Vagina (tissue), 2 donors: Measurements from ENCODE around the gene ZNF48. TPM values are rescaled to one million over a fixed set of nuclear protein-coding genes. Genes with fewer than 3 reads are reported as not detected.

Experiments
- DNase-seq, 2 donors: peaks; one replicate each; pipeline ENCODE4 v3.0.0-alpha.2; 2017; ENCODE audit errors: extremely low spot score in 2 of 2
- H3K27ac ChIP-seq: fragments of 200-600 bp; sonication (generic); one replicate; pipeline ENCODE4 v1.5.1; 2019
- H3K27me3 ChIP-seq: fragments of 200-600 bp; sonication (generic); one replicate; pipeline ENCODE4 v1.5.1; 2019
- H3K36me3 ChIP-seq, 2 donors: fragments of 200-600 bp; sonication (generic); one replicate each; pipeline ENCODE4 v1.5.1; 2017 to 2019
- H3K4me1 ChIP-seq: fragments of 200-600 bp; sonication (generic); one replicate; pipeline ENCODE4 v1.5.1; 2019
- H3K4me3 ChIP-seq, 2 donors: fragments of 200-600 bp; sonication (generic); 1 replicate in 1 of 2; 2 replicates in 1 of 2; pipeline ENCODE4 v1.5.1; 2016 to 2019
- H3K9me3 ChIP-seq: fragments of 200-600 bp; sonication (generic); one replicate; pipeline ENCODE4 v1.5.1; 2019
- POLR2A ChIP-seq, 2 donors: fragments of 450-650 bp; IDR thresholded peaks; one replicate each; pipeline ENCODE4 v1.6.1; 2017; ENCODE audit warnings: antibody characterized with exemption in 2 of 2, mild to moderate bottlenecking in 2 of 2, moderate library complexity in 2 of 2
- POLR2AphosphoS5 ChIP-seq, 2 donors: sonication (generic); formaldehyde crosslinking; IDR thresholded peaks; one replicate each; pipeline ENCODE4 v1.9.0; 2017; ENCODE audit warnings: antibody characterized with exemption in 2 of 2, mild to moderate bottlenecking in 2 of 2, low read depth in 1 of 2; ENCODE audit not compliant: insufficient read depth in 1 of 2
- intact Hi-C: fragments of 100-400 bp; cut with DNase I; formaldehyde crosslinking; loops from one replicate; pipeline ENCODE4 v1.15.1; 2023
- total RNA-seq: library from RNA; depleted of rRNA; stranded (reverse); fragments of >200 nt; gene quantifications from one replicate; pipeline ENCODE4 v1.2.3, GENCODE V29; 2016
- TF ChIP-seq, protein P1 (sequence below), 3 experiments: fragments of 450-650 bp in 2 of 3; fragments of 200-600 bp in 1 of 3; sonication (generic) in 1 of 3; IDR thresholded peaks; one replicate each; pipeline ENCODE4 v1.5.1; 2017 to 2019; ENCODE audit warnings: antibody characterized with exemption in 3 of 3, mild to moderate bottlenecking in 2 of 3, moderate library complexity in 2 of 3

ZNF48 gene
- total RNA-seq, 1 donor from 2014 or later, result 3.4 TPM

DNA sequence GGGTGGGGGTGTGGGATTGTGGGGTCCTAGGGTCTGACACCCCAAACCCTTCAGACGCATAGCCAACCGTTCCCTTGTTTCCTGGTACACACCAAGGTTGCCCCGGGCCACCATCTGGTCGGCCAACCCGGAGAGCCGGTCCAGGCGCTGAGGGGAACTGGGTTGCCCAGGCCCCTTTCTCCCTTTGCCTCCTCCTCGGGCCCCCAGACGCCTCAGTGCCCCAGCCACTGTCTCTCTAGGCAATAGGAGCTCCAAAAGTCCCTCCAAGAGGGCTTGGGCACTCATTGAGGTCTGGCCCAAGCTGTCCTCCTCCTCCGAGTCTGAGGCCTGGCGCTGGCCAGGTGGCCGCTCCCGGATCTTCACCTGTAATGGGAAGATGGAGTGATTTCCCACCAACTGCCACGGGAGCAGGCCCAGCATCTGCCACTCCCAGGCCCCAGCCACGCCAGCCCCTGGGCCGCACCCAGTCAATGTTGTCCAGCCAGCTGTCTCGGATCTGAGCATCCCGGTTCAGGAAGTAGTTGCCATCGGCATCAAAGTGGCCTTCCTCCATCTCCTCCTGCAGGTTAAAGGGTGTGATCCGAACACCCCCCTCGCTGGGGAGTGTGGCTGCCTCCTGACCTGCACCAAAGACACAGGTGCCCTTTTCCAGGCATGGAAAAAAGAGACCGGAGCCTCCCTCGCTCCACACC, 41.6 kb upstream of the ZNF48 start:
- TF ChIP-seq, protein P1, sequence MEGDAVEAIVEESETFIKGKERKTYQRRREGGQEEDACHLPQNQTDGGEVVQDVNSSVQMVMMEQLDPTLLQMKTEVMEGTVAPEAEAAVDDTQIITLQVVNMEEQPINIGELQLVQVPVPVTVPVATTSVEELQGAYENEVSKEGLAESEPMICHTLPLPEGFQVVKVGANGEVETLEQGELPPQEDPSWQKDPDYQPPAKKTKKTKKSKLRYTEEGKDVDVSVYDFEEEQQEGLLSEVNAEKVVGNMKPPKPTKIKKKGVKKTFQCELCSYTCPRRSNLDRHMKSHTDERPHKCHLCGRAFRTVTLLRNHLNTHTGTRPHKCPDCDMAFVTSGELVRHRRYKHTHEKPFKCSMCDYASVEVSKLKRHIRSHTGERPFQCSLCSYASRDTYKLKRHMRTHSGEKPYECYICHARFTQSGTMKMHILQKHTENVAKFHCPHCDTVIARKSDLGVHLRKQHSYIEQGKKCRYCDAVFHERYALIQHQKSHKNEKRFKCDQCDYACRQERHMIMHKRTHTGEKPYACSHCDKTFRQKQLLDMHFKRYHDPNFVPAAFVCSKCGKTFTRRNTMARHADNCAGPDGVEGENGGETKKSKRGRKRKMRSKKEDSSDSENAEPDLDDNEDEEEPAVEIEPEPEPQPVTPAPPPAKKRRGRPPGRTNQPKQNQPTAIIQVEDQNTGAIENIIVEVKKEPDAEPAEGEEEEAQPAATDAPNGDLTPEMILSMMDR (IDR thresholded peaks at IDR 0.05), result no peak
- no peak for TF ChIP-seq POLR2A (IDR thresholded peaks at IDR 0.05)
- no peak for TF ChIP-seq POLR2AphosphoS5 (IDR thresholded peaks at IDR 0.05; ENCODE audit: insufficient read depth in 1 of 2, low read depth in 1 of 2)
- no peaks in the 10 kb centered on the region for H3K27me3 ChIP-seq
- DNase-seq, result no peak
- peak overlapping the region; percentile 92 for H3K27ac ChIP-seq
- intact Hi-C loops, result no loop called here
- peak overlapping the region; percentile 96 to 100 for H3K4me3 ChIP-seq
- H3K4me1 ChIP-seq, result peaks cover 51% of the 10 kb centered on the region
- peaks cover 0 to 37% of the 10 kb centered on the region in 2 donors for H3K36me3 ChIP-seq
- H3K9me3 ChIP-seq, result no peaks in the 10 kb centered on the region

DNA sequence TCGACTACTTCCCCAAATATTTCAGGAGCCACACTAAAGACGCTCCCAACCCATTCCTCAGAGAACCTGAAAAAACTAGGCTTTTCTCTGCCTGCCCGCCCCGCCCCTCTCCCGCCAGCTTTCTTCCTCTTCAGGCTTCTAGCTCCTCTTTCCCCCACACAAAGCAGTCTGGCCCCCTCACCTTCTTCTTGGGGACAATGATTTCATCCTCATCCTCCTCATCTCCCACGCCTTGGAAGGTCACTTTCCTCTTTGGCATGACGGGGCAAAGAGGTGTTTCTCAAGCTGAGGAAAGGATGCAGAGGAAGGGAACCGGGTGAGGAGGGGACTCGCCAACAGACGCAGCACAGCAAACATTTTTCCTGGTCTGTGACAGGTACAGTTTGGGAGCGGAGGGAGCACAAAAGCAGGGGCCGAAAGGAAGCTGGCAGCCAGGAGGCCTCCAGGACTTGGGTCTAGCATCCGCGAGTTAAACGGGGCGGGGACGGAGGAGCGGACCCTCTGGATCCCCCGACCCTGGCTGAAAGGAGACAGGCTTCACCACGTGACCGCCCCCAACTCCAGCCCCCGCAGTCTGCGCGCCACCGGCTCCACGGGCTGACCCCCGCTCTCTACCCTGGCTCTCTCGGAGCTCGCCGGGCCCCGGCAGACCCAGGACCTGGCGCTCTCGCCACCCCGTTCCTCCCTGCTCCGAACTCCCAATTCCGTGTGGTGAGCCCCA, 40.6 kb upstream of the ZNF48 start:
- H3K9me3 ChIP-seq, result no peaks in the 10 kb centered on the region
- H3K36me3 ChIP-seq, result peaks cover 0 to 43% of the 10 kb centered on the region in 2 donors
- TF ChIP-seq POLR2AphosphoS5 (IDR thresholded peaks at IDR 0.05; ENCODE audit: insufficient read depth in 1 of 2, low read depth in 1 of 2) (no peak), POLR2A (IDR thresholded peaks at IDR 0.05) (no peak)
- TF ChIP-seq, protein P1 (IDR thresholded peaks at IDR 0.05), result no peak
- H3K27ac ChIP-seq, result peak overlapping the region; percentile 92
- intact Hi-C loops, result no loop called here
- H3K4me3 ChIP-seq, result peak overlapping the region; percentile 96 to 100
- no peak for DNase-seq
- H3K27me3 ChIP-seq, result no peaks in the 10 kb centered on the region
- peaks cover 51% of the 10 kb centered on the region for H3K4me1 ChIP-seq

GRCh38 chr16:30355144-30355953, 39.9 kb upstream of the ZNF48 start, which contains the start of gene CD2BP2:
Gene CD2BP2, minus strand, starts transcription at chr16:30355308. Its CDS starts 627 bp downstream, at chr16:30354681.
- H3K36me3 ChIP-seq, result peaks cover 0 to 44% of the 10 kb centered on the region in 2 donors
- no peaks in the 10 kb centered on the region for H3K9me3 ChIP-seq
- H3K4me1 ChIP-seq, result peaks cover 51% of the 10 kb centered on the region
- peak within 1 kb of the TSS; percentile 96 to 100 for H3K4me3 ChIP-seq
- peak in 1 of 2 donors; percentile 99 for DNase-seq
- intact Hi-C loops, result no loop called here
- peak; percentile 94 to 98 for TF ChIP-seq POLR2AphosphoS5 (IDR thresholded peaks at IDR 0.05; ENCODE audit: insufficient read depth in 1 of 2, low read depth in 1 of 2)
- TF ChIP-seq POLR2A (IDR thresholded peaks at IDR 0.05), result peak; percentile 17 to 25
- TF ChIP-seq, protein P1 (IDR thresholded peaks at IDR 0.05), result no peak
- peak within 1 kb of the TSS; percentile 92 for H3K27ac ChIP-seq
- H3K27me3 ChIP-seq, result no peaks in the 10 kb centered on the region

- Histone ChIP-seq H3K27me3 (no peaks in the 10 kb centered on the region), H3K4me1 (peaks cover 51% of the 10 kb centered on the region), H3K27ac (peak overlapping the region; percentile 92), H3K9me3 (no peaks in the 10 kb centered on the region), H3K36me3 (peaks cover 0 to 42% of the 10 kb centered on the region in 2 donors), H3K4me3 (peak overlapping the region; percentile 96 to 100)
- intact Hi-C loops, result no loop called here
- TF ChIP-seq POLR2AphosphoS5 (IDR thresholded peaks at IDR 0.05; ENCODE audit: insufficient read depth in 1 of 2, low read depth in 1 of 2), result no peak
- TF ChIP-seq POLR2A (IDR thresholded peaks at IDR 0.05), result no peak
- TF ChIP-seq, protein P1 (IDR thresholded peaks at IDR 0.05), result no peak
- DNase-seq, result peak in 1 of 2 donors; percentile 91
Observed at GRCh38 chr16:30355954-30356308, 39.3 kb upstream of the ZNF48 start.
